ENCODE measurements around the gene NEUROG1. TPM values are rescaled to one million over a fixed set of nuclear protein-coding genes. Genes with fewer than 3 reads are reported as not detected.

NEUROG1 gene
- total RNA-seq, 2 donors from 2014 or later = not detected

DNA sequence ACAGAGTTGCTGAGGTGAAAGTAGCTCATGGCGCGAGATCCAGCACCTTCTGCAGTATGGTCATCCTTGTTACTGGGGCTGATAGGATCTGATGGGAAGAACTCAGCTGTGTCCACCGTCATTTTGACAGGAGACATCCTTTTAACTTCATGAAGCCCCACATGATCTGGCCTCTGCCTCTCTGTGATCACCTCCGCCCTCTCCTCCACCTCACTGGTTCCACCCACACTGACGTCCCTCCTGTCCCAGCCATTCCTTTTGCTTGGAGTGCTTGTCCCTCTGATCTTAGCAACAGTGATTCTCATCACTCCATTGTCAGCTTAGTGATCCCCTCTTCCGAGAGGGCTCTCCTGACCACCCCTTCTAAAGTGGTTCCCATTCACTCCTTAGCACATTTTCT, 25.8 kb downstream of the NEUROG1 start:
- no peak overlapping the region for H3K27ac ChIP-seq
- TF ChIP-seq, protein P1, sequence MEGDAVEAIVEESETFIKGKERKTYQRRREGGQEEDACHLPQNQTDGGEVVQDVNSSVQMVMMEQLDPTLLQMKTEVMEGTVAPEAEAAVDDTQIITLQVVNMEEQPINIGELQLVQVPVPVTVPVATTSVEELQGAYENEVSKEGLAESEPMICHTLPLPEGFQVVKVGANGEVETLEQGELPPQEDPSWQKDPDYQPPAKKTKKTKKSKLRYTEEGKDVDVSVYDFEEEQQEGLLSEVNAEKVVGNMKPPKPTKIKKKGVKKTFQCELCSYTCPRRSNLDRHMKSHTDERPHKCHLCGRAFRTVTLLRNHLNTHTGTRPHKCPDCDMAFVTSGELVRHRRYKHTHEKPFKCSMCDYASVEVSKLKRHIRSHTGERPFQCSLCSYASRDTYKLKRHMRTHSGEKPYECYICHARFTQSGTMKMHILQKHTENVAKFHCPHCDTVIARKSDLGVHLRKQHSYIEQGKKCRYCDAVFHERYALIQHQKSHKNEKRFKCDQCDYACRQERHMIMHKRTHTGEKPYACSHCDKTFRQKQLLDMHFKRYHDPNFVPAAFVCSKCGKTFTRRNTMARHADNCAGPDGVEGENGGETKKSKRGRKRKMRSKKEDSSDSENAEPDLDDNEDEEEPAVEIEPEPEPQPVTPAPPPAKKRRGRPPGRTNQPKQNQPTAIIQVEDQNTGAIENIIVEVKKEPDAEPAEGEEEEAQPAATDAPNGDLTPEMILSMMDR (IDR thresholded peaks at IDR 0.05) = no peak
- no peak overlapping the region for H3K4me3 ChIP-seq
- H3K4me1 ChIP-seq (ENCODE audit: control insufficient read depth in 1 of 2, low read depth in 2 of 2) = peaks cover 0 to 5% of the 10 kb centered on the region in 2 donors
- H3K36me3 ChIP-seq = no peaks in the 10 kb centered on the region
- no peak for ATAC-seq (ENCODE audit: insufficient number of reproducible peaks, low FRiP score, low read depth)
- peaks cover 5% of the 10 kb centered on the region for H3K9me3 ChIP-seq
- no peaks in the 10 kb centered on the region for H3K27me3 ChIP-seq (replicated peaks; ENCODE audit: insufficient read depth)
- no peak for DNase-seq (ENCODE audit: low spot score)

DNA sequence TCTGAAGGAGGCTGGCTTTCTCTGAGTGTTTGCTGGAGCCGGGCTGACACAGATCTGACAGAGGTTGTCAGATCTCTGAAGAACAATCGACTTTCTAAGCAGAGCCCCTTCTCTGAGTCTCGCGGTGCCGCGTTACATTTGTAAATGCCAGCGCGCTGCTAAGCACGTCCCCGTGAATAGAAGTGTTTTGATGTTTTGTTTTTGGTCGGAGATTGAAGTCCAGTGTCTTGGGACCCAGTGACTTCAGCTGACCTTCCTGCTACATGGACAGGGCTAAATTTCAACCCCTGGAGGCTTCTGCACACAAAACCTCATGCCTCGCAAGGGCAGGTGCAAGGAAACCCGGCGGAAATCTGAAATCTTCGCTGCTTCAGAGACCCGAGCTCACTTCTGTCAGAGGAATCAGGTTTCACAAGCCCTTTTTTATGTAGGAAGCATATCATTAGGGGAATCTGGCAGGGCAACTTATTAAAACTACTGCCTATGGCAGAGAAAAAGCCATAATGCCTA, 27.2 kb downstream of the NEUROG1 start:
- H3K27me3 ChIP-seq (replicated peaks; ENCODE audit: insufficient read depth) = no peaks in the 10 kb centered on the region
- H3K9me3 ChIP-seq = no peaks in the 10 kb centered on the region
- ATAC-seq (ENCODE audit: insufficient number of reproducible peaks, low FRiP score, low read depth) = no peak
- no peaks in the 10 kb centered on the region for H3K36me3 ChIP-seq
- TF ChIP-seq, protein P1 (IDR thresholded peaks at IDR 0.05) = no peak
- peaks cover 0 to 5% of the 10 kb centered on the region in 2 donors for H3K4me1 ChIP-seq (ENCODE audit: control insufficient read depth in 1 of 2, low read depth in 2 of 2)
- no peak for DNase-seq (ENCODE audit: low spot score)
- no peak overlapping the region for H3K27ac ChIP-seq
- H3K4me3 ChIP-seq = peak overlapping the region; percentile 0

DNA sequence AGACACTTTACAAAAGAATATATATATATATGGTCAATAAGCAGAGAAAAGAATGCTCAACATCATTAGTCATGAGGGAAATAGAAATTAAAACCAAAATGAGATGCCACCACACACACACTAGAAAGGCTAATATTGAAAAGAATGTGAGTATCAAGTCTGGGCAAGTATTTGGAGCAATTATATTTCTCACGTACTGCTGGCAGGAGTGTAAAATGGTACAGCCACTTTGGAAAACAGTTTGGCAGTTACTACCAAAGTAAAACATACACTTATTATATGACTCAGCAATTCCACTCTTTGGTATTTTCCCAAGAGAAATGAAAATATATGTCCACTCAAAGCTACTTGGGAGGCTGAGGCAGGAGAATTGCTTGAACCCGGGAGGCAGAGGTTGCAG, 29.8 kb downstream of the NEUROG1 start:
- ATAC-seq (ENCODE audit: insufficient number of reproducible peaks, low FRiP score, low read depth) (no peak), DNase-seq (ENCODE audit: low spot score) (no peak)
- H3K27ac ChIP-seq = no peak overlapping the region
- TF ChIP-seq, protein P1 (IDR thresholded peaks at IDR 0.05) = no peak
- H3K36me3 ChIP-seq = no peaks in the 10 kb centered on the region
- no peak overlapping the region for H3K4me3 ChIP-seq
- H3K27me3 ChIP-seq (replicated peaks; ENCODE audit: insufficient read depth) = no peaks in the 10 kb centered on the region
- H3K4me1 ChIP-seq (ENCODE audit: control insufficient read depth in 1 of 2, low read depth in 2 of 2) = peaks cover 0 to 5% of the 10 kb centered on the region in 2 donors
- H3K9me3 ChIP-seq = no peaks in the 10 kb centered on the region

DNA sequence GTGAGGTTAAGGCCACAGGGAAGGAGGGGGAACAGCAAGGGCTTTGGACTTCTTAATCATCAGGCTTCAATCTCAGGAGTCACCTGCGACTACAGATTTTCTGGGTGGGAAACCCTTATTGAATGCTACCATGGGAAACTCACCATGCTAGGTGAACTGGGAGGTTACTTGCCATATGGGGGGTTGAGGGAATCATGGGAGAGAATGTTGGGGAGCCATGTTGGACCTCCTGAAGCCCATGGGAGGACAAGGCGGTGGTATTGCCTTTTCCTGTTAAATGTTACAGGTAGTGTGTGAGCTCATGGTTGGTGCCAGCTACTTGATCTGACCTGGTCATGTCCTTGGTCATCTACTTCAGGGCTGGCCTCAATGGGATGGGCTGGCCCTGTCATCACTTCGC, 31.4 kb downstream of the NEUROG1 start:
- H3K9me3 ChIP-seq = no peaks in the 10 kb centered on the region
- H3K27ac ChIP-seq = no peak overlapping the region
- no peak for ATAC-seq (ENCODE audit: insufficient number of reproducible peaks, low FRiP score, low read depth)
- H3K27me3 ChIP-seq (replicated peaks; ENCODE audit: insufficient read depth) = no peaks in the 10 kb centered on the region
- TF ChIP-seq, protein P1 (IDR thresholded peaks at IDR 0.05) = no peak
- H3K36me3 ChIP-seq = no peaks in the 10 kb centered on the region
- peaks cover 0 to 5% of the 10 kb centered on the region in 2 donors for H3K4me1 ChIP-seq (ENCODE audit: control insufficient read depth in 1 of 2, low read depth in 2 of 2)
- H3K4me3 ChIP-seq = no peak overlapping the region
- no peak for DNase-seq (ENCODE audit: low spot score)

- Histone ChIP-seq H3K4me1 (ENCODE audit: control insufficient read depth in 1 of 2, low read depth in 2 of 2) (peaks cover 0 to 5% of the 10 kb centered on the region in 2 donors), H3K4me3 (no peak overlapping the region), H3K9me3 (no peaks in the 10 kb centered on the region), H3K27ac (no peak overlapping the region), H3K36me3 (no peaks in the 10 kb centered on the region), H3K27me3 (replicated peaks; ENCODE audit: insufficient read depth) (no peaks in the 10 kb centered on the region)
- DNase-seq (ENCODE audit: low spot score) (no peak), ATAC-seq (ENCODE audit: insufficient number of reproducible peaks, low FRiP score, low read depth) (no peak)
- TF ChIP-seq, protein P1 (IDR thresholded peaks at IDR 0.05) = no peak
Measured at GRCh38 chr5:135503871-135504270, 31.9 kb downstream of the NEUROG1 start.
